Ovary (tissue), 9 donors: ENCODE data around the gene FBLN2. TPM values are rescaled to one million over a fixed set of nuclear protein-coding genes. Genes with fewer than 3 reads are reported as not detected.

Experiments used
- DNase-seq, 5 donors: peaks; one replicate each; pipeline ENCODE4 v3.0.0-alpha.2; 2019 to 2020
- H3K27ac ChIP-seq, 2 donors: fragments of 200-600 bp; one replicate each; pipeline versions ENCODE4 v1.5.1 to v1.8.0; 2019 to 2022
- H3K27me3 ChIP-seq: fragments of 200-600 bp; one replicate; pipeline ENCODE4 v1.8.0; 2022
- H3K36me3 ChIP-seq: fragments of 200-600 bp; sonication (generic); one replicate; pipeline ENCODE4 v1.5.1; 2019
- H3K4me1 ChIP-seq: one replicate; pipeline ENCODE4 v1.8.1; 2013; ENCODE audit warnings: mild to moderate bottlenecking, moderate library complexity; ENCODE audit not compliant: insufficient read depth
- H3K4me3 ChIP-seq: fragments of 200-600 bp; sonication (generic); one replicate; pipeline ENCODE4 v1.5.1; 2017
- H3K9me3 ChIP-seq, 2 donors: fragments of 200-600 bp in 1 of 2; sonication (generic) in 1 of 2; one replicate each; pipeline versions ENCODE4 v1.5.1 to v1.8.1; 2013 to 2019; ENCODE audit warnings: mild to moderate bottlenecking in 1 of 2, moderate library complexity in 1 of 2
- CTCF ChIP-seq, 3 donors: fragments of 450-650 bp in 2 of 3; fragments of 200-600 bp in 1 of 3; IDR thresholded peaks; one replicate each; pipeline versions ENCODE4 v1.5.1 to v1.8.0; 2016 to 2022; ENCODE audit warnings: antibody characterized with exemption in 3 of 3, mild to moderate bottlenecking in 1 of 3
- EP300 ChIP-seq: sonication (generic); formaldehyde crosslinking; IDR thresholded peaks from one replicate; pipeline ENCODE4 v1.6.1; 2017; ENCODE audit warnings: antibody characterized with exemption
- POLR2A ChIP-seq: fragments of 450-650 bp; IDR thresholded peaks from one replicate; pipeline ENCODE4 v1.6.1; 2017; ENCODE audit warnings: antibody characterized with exemption, mild to moderate bottlenecking, moderate library complexity
- WGBS, 3 donors: extraction: QIAGEN DNeasy Blood & Tissue Kit in 1 of 3; methylation state at CpG; one replicate each; pipeline versions ENCODE4 v1.1.5 to v1.1.7; 2013 to 2017; 5-methylcytosine and 5-hydroxymethylcytosine counted together
- intact Hi-C, 4 donors: fragments of 100-400 bp; cut with DNase I; formaldehyde crosslinking; loops; one replicate each; pipeline versions ENCODE4 v1.11.0 to v1.15.1; 2022 to 2023
- polyA plus RNA-seq, 2 donors: library from polyadenylated mRNA; stranded (reverse); fragments of 200-250 nt in 1 of 2; fragments of 350-450 nt in 1 of 2; fragmentation: Illumina TruSeq in 1 of 2; extraction: RNeasy Lipid Tissue Mini Kit (QIAGEN cat#74804) in 1 of 2; gene quantifications; one replicate each; pipeline ENCODE4 v1.2.3, GENCODE V29; 2013 to 2014
- total RNA-seq, 7 donors: library from RNA; depleted of rRNA in 2 of 7; stranded (reverse); fragments of >200 nt in 2 of 7; fragmentation: NEBNext Ultra II Directional in 3 of 7; extraction: Animal tissue kit (Norgen Biotek cat#: 25700) in 3 of 7; gene quantifications; one replicate each; pipeline versions ENCODE4 v1.1.0 to v1.2.4, GENCODE V29; 2016 to 2023
- donor health status: DM: no; HTN: no; CAD: no; lungs with moderate emphysema.
- donor health status: DM: no; HTN: no; CAD: no.
- donor health status: Bipolar disorder and iron deficiency.
- donor health status: DM: yes; HTN: yes; CAD: no.
- donor health status: DM: no; HTN: no; CAD: no.
- donor health status: DM: yes; HTN: yes; CAD: no.

FBLN2 gene
- total and polyA plus RNA-seq, 9 donors, result 4.0 to 18.2 (median 8.1) TPM

GRCh38 chr3:13624671-13625125 lies 75.8 kb downstream of the FBLN2 start:
- no peak overlapping the region for H3K4me3 ChIP-seq
- no peaks in the 10 kb centered on the region for H3K9me3 ChIP-seq
- 87 to 95% (median 87%) methylated on average over 8 of the region's 8 CpGs for WGBS, 3 donors
- DNase-seq, result no peak
- TF ChIP-seq CTCF (IDR thresholded peaks at IDR 0.05) (no peak), EP300 (no peak), POLR2A (no peak)
- H3K27ac ChIP-seq, result no peak overlapping the region
- no peaks in the 10 kb centered on the region for H3K4me1 ChIP-seq
- intact Hi-C loops, result loop anchor here in 1 of 4 donors (5.0 kb wide), 1 partner anchor 117 kb away; no protein-coding TSS in a partner anchor
- H3K27me3 ChIP-seq, result no peaks in the 10 kb centered on the region
- H3K36me3 ChIP-seq, result no peaks in the 10 kb centered on the region

- TF ChIP-seq CTCF (IDR thresholded peaks at IDR 0.05) (no peak), EP300 (no peak), POLR2A (no peak)
- no peak overlapping the region for H3K4me3 ChIP-seq
- H3K27ac ChIP-seq, result no peak overlapping the region
- 90 to 95% (median 92%) methylated on average over 12 of the region's 12 CpGs for WGBS, 3 donors
- no peaks in the 10 kb centered on the region for H3K4me1 ChIP-seq
- intact Hi-C loops, result loop anchor here in 1 of 4 donors (5.0 kb wide), 1 partner anchor 119 kb away; no protein-coding TSS in a partner anchor
- H3K27me3 ChIP-seq, result no peaks in the 10 kb centered on the region
- H3K36me3 ChIP-seq, result no peaks in the 10 kb centered on the region
- no peaks in the 10 kb centered on the region for H3K9me3 ChIP-seq
- no peak for DNase-seq
These were observed 77.5 kb downstream of the FBLN2 start for GRCh38 chr3:13626396-13626795.

GRCh38 chr3:13626915-13627460 lies 78.1 kb downstream of the FBLN2 start:
- Histone ChIP-seq H3K36me3 (no peaks in the 10 kb centered on the region), H3K9me3 (no peaks in the 10 kb centered on the region), H3K4me3 (no peak overlapping the region), H3K27me3 (no peaks in the 10 kb centered on the region), H3K4me1 (no peaks in the 10 kb centered on the region), H3K27ac (no peak overlapping the region)
- intact Hi-C loops, result loop anchor here in 1 of 4 donors (5.0 kb wide), 1 partner anchor 120 kb away; no protein-coding TSS in a partner anchor
- no peak for DNase-seq
- TF ChIP-seq CTCF (IDR thresholded peaks at IDR 0.05) (no peak), POLR2A (no peak)
- 76 to 78% (median 76%) methylated on average over 9 of the region's 9 CpGs for WGBS, 3 donors

- Histone ChIP-seq H3K4me3 (no peak overlapping the region), H3K27me3 (no peaks in the 10 kb centered on the region), H3K9me3 (no peaks in the 10 kb centered on the region), H3K27ac (no peak overlapping the region), H3K4me1 (no peaks in the 10 kb centered on the region), H3K36me3 (no peaks in the 10 kb centered on the region)
- intact Hi-C loops, result loop anchor here in 1 of 4 donors (5.0 kb wide), 1 partner anchor 120 kb away; no protein-coding TSS in a partner anchor
- no peak for TF ChIP-seq POLR2A
- no peak for TF ChIP-seq EP300
- TF ChIP-seq CTCF (IDR thresholded peaks at IDR 0.05), result no peak
- DNase-seq, result no peak
- WGBS, 3 donors, result 89 to 95% (median 94%) methylated on average over 9 of the region's 9 CpGs
These were observed 78.8 kb downstream of the FBLN2 start for GRCh38 chr3:13627681-13628080.
